DND-41 (cell line): ENCODE results near the gene PRTFDC1.

Experiments
- EZH2 ChIP-seq: IDR thresholded peaks from 3 replicates; pipeline ENCODE4 v1.6.1; 2012; ENCODE audit warnings: borderline replicate concordance, low read depth, mild to moderate bottlenecking, moderate library complexity, low read length, inconsistent platforms; ENCODE audit not compliant: severe bottlenecking
- TF ChIP-seq, protein P1 (sequence below): IDR thresholded peaks from 2 replicates; pipeline ENCODE4 v1.5.1; 2012; ENCODE audit warnings: borderline replicate concordance, low read length, moderate library complexity, mild to moderate bottlenecking; ENCODE audit not compliant: poor library complexity, severe bottlenecking; ENCODE audit errors: extremely low read depth

DNA sequence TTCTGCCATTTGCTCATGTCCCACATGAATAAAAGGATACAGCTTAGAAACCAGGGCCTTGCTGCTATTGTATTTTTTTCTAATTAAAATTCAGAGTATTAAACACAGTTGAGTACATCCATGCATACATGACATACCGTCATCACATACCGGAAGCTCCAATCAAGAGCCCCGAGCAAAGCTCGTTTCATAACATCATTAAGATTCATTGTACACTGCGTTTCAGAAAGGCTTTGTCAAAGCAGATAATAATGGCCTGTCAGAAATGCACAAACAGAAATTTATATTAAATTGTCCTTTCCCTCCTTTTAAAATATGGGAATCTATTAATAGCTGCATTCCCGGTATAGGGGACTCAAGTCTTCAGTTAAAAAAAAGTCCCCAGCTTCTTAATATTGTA, 103.4 kb downstream of the PRTFDC1 start:
- TF ChIP-seq, protein P1, sequence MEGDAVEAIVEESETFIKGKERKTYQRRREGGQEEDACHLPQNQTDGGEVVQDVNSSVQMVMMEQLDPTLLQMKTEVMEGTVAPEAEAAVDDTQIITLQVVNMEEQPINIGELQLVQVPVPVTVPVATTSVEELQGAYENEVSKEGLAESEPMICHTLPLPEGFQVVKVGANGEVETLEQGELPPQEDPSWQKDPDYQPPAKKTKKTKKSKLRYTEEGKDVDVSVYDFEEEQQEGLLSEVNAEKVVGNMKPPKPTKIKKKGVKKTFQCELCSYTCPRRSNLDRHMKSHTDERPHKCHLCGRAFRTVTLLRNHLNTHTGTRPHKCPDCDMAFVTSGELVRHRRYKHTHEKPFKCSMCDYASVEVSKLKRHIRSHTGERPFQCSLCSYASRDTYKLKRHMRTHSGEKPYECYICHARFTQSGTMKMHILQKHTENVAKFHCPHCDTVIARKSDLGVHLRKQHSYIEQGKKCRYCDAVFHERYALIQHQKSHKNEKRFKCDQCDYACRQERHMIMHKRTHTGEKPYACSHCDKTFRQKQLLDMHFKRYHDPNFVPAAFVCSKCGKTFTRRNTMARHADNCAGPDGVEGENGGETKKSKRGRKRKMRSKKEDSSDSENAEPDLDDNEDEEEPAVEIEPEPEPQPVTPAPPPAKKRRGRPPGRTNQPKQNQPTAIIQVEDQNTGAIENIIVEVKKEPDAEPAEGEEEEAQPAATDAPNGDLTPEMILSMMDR, result no peak
- TF ChIP-seq EZH2, result no peak
